Lung (tissue), 12 donors: ENCODE results near the gene SLC7A4. TPM values are rescaled to one million over a fixed set of nuclear protein-coding genes. Genes with fewer than 3 reads are reported as not detected.

ENCODE experiments used
- ATAC-seq: fragments of 200-7000 bp; cut with Tn5 transposase; one replicate; pipeline ENCODE4 v1.9.1; 2020; ENCODE audit warnings: moderate number of reproducible peaks; ENCODE audit not compliant: insufficient read depth, low FRiP score
- DNase-seq, 3 donors: peaks; one replicate each; pipeline ENCODE4 v3.0.0-alpha.2; 2013 to 2017
- H3K27ac ChIP-seq, 2 donors: one replicate each; pipeline ENCODE4 v1.5.1; 2013; ENCODE audit warnings: mild to moderate bottlenecking in 2 of 2, moderate library complexity in 2 of 2, control low read depth in 1 of 2, inconsistent platforms in 1 of 2, low read depth in 1 of 2, low read length in 1 of 2
- H3K27me3 ChIP-seq, 3 donors: one replicate each; pipeline ENCODE4 v1.5.1; 2013; ENCODE audit warnings: low read length in 2 of 3; ENCODE audit not compliant: control insufficient read depth in 3 of 3, insufficient read depth in 3 of 3
- H3K36me3 ChIP-seq, 4 donors: one replicate each; pipeline ENCODE4 v1.5.1; 2013; ENCODE audit warnings: low read length in 4 of 4, mild to moderate bottlenecking in 1 of 4, moderate library complexity in 1 of 4; ENCODE audit not compliant: control insufficient read depth in 4 of 4, insufficient read depth in 4 of 4
- H3K4me1 ChIP-seq, 5 donors: one replicate each; pipeline ENCODE4 v1.5.1; 2013; ENCODE audit warnings: low read length in 5 of 5, mild to moderate bottlenecking in 2 of 5, moderate library complexity in 1 of 5; ENCODE audit not compliant: control insufficient read depth in 5 of 5, insufficient read depth in 5 of 5
- H3K4me3 ChIP-seq: one replicate; pipeline ENCODE4 v1.5.1; 2013; ENCODE audit warnings: mild to moderate bottlenecking, control low read depth, moderate library complexity
- H3K9ac ChIP-seq, 2 donors: one replicate each; pipeline ENCODE4 v1.5.1; 2013; ENCODE audit warnings: low read length in 2 of 2, control low read depth in 1 of 2; ENCODE audit not compliant: insufficient read depth in 1 of 2
- H3K9me3 ChIP-seq, 4 donors: one replicate each; pipeline ENCODE4 v1.5.1; 2013; ENCODE audit warnings: low read length in 3 of 4, mild to moderate bottlenecking in 1 of 4, moderate library complexity in 1 of 4; ENCODE audit not compliant: control insufficient read depth in 4 of 4, insufficient read depth in 3 of 4
- CTCF ChIP-seq: IDR thresholded peaks from 2 replicates; pipeline ENCODE4 v1.5.1; 2012; ENCODE audit warnings: mild to moderate bottlenecking; ENCODE audit errors: control extremely low read depth, extremely low read depth
- WGBS, 2 donors: extraction: QIAGEN DNeasy Blood & Tissue Kit; methylation state at CpG; one replicate each; pipeline ENCODE4 v1.1.7; 2013; 5-methylcytosine and 5-hydroxymethylcytosine counted together
- polyA plus RNA-seq, 2 donors: library from polyadenylated mRNA; stranded (reverse); fragments of 200-250 nt; gene quantifications; one replicate each; pipeline ENCODE4 v1.2.1, GENCODE V29; 2013
- total RNA-seq, 2 donors: library from RNA; depleted of rRNA in 1 of 2; stranded (reverse); fragments of >200 nt in 1 of 2; gene quantifications; one replicate each; pipeline ENCODE4 v1.2.1, GENCODE V29; 2014 to 2021
- donor health status: control.
- donor health status: control.
- donor health status: Bipolar disorder and iron deficiency.
- donor health status: healthy.
- donor health status: DM: yes; HTN: yes; CAD: no.

The SLC7A4 gene
- total and polyA plus RNA-seq, 4 donors = 0.18 to 1.1 (median 0.80) TPM

- DNase-seq (no peak), ATAC-seq (no peak)
- Histone ChIP-seq H3K4me3 (no peak overlapping the region), H3K4me1 (no peaks in the 10 kb centered on the region), H3K9me3 (no peaks in the 10 kb centered on the region), H3K36me3 (no peaks in the 10 kb centered on the region), H3K27ac (no peak overlapping the region), H3K27me3 (peaks cover 0 to 3% (median 0%) of the 10 kb centered on the region in 3 donors), H3K9ac (no peak overlapping the region)
- 91 to 95% methylated on average over 14 to 15 of the region's 15 CpGs for WGBS, 2 donors
- no peak for TF ChIP-seq CTCF
Measured at GRCh38 chr22:21054046-21054713, 21.8 kb upstream of the SLC7A4 start.

GRCh38 chr22:21052715-21053459 lies 20.5 kb upstream of the SLC7A4 start:
- ATAC-seq (no peak), DNase-seq (no peak)
- H3K4me3 ChIP-seq = no peak overlapping the region
- H3K9ac ChIP-seq = no peak overlapping the region
- no peaks in the 10 kb centered on the region for H3K9me3 ChIP-seq
- WGBS, 2 donors = 78 to 89% methylated on average over 8 of the region's 8 CpGs
- H3K27me3 ChIP-seq = peaks cover 0 to 3% (median 0%) of the 10 kb centered on the region in 3 donors
- no peak overlapping the region for H3K27ac ChIP-seq
- no peaks in the 10 kb centered on the region for H3K4me1 ChIP-seq
- no peak for TF ChIP-seq CTCF
- H3K36me3 ChIP-seq = no peaks in the 10 kb centered on the region

- Histone ChIP-seq H3K4me3 (no peak overlapping the region), H3K4me1 (no peaks in the 10 kb centered on the region), H3K36me3 (no peaks in the 10 kb centered on the region), H3K27ac (no peak overlapping the region), H3K9ac (no peak overlapping the region), H3K27me3 (peaks cover 0 to 3% (median 0%) of the 10 kb centered on the region in 3 donors), H3K9me3 (peaks cover 0 to 1% (median 0%) of the 10 kb centered on the region in 4 donors)
- ATAC-seq = no peak
- TF ChIP-seq CTCF = no peak
- DNase-seq = no peak
- WGBS, 2 donors = 66 to 81% methylated on average over 8 of the region's 8 CpGs
Measured at GRCh38 chr22:21051831-21052400, 19.6 kb upstream of the SLC7A4 start.
